NCI-H524 treated with DMSO at 0.1 percent for 48 hours (cell line): ENCODE data around the gene MTCL1.

Source experiments
- DNase-seq: peaks from one replicate; lab custom pipeline; 2025; lab: John Stamatoyannopoulos, UW

The MTCL1 gene

GRCh38 chr18:8834881-8835280 is 129.5 kb downstream of the MTCL1 start:
- DNase-seq: no peak

GRCh38 chr18:8835521-8835953 is 130.2 kb downstream of the MTCL1 start:
- DNase-seq: no peak

GRCh38 chr18:8839281-8839680 is 133.9 kb downstream of the MTCL1 start:
- DNase-seq: no peak

GRCh38 chr18:8841781-8842485 is 136.6 kb downstream of the MTCL1 start:
- no peak for DNase-seq

GRCh38 chr18:8842506-8842905 is 137.2 kb downstream of the MTCL1 start:
- no peak for DNase-seq

- DNase-seq: no peak
These were observed 137.6 kb downstream of the MTCL1 start for GRCh38 chr18:8843005-8843404.

- DNase-seq: no peak
These were observed 139.4 kb downstream of the MTCL1 start for GRCh38 chr18:8844721-8845148.

- no peak for DNase-seq
These were observed 140.2 kb downstream of the MTCL1 start for GRCh38 chr18:8845506-8845905.

GRCh38 chr18:8847066-8847755 is 141.9 kb downstream of the MTCL1 start:
- DNase-seq: no peak

GRCh38 chr18:8847900-8848299 is 142.5 kb downstream of the MTCL1 start:
- DNase-seq: no peak

GRCh38 chr18:8848541-8848940 is 143.2 kb downstream of the MTCL1 start:
- no peak for DNase-seq

GRCh38 chr18:8849696-8850095 is 144.3 kb downstream of the MTCL1 start:
- no peak for DNase-seq

GRCh38 chr18:8851659-8852058 is 146.3 kb downstream of the MTCL1 start:
- no peak for DNase-seq

- no peak for DNase-seq
These were observed 149.2 kb downstream of the MTCL1 start for GRCh38 chr18:8854550-8854949.

- DNase-seq: no peak
These were observed 149.6 kb downstream of the MTCL1 start for GRCh38 chr18:8854962-8855361.

GRCh38 chr18:8856212-8856611 is 150.9 kb downstream of the MTCL1 start:
- DNase-seq: no peak

- DNase-seq: no peak
These were observed 151.5 kb downstream of the MTCL1 start for GRCh38 chr18:8856769-8857393.

- DNase-seq: no peak
These were observed 152.4 kb downstream of the MTCL1 start for GRCh38 chr18:8857806-8858205.

GRCh38 chr18:8858888-8859511 is 153.6 kb downstream of the MTCL1 start:
- no peak for DNase-seq

GRCh38 chr18:8860845-8861642 is 155.7 kb downstream of the MTCL1 start:
- DNase-seq: no peak

- DNase-seq: no peak
These were observed 158.1 kb downstream of the MTCL1 start for GRCh38 chr18:8863427-8863826.

- DNase-seq: no peak
These were observed 160.6 kb downstream of the MTCL1 start for GRCh38 chr18:8865934-8866333.
